Tibial nerve (tissue), 4 donors: ENCODE results near the gene BTBD2. TPM values are rescaled to one million over a fixed set of nuclear protein-coding genes. Genes with fewer than 3 reads are reported as not detected.

Experiments used
- DNase-seq, 2 donors: peaks; one replicate each; pipeline ENCODE4 v3.0.0-alpha.2; 2019; ENCODE audit warnings: low spot score in 2 of 2
- H3K27ac ChIP-seq, 4 donors: fragments of 200-600 bp; sonication (generic) in 3 of 4; one replicate each; pipeline ENCODE4 v1.5.1; 2017 to 2019; ENCODE audit warnings: mild to moderate bottlenecking in 1 of 4
- H3K27me3 ChIP-seq, 2 donors: fragments of 200-600 bp; sonication (generic) in 1 of 2; one replicate each; pipeline versions ENCODE4 v1.5.1 to v1.6.0; 2017 to 2019
- H3K36me3 ChIP-seq, 3 donors: fragments of 200-600 bp; sonication (generic); one replicate each; pipeline ENCODE4 v1.5.1; 2018 to 2019
- H3K4me1 ChIP-seq, 4 donors: fragments of 200-600 bp; sonication (generic) in 3 of 4; one replicate each; pipeline ENCODE4 v1.5.1; 2017 to 2019
- H3K4me3 ChIP-seq, 4 donors: fragments of 200-600 bp; sonication (generic) in 3 of 4; one replicate each; pipeline ENCODE4 v1.5.1; 2017 to 2019; ENCODE audit warnings: mild to moderate bottlenecking in 1 of 4, moderate library complexity in 1 of 4
- H3K9me3 ChIP-seq, 4 donors: fragments of 200-600 bp; sonication (generic) in 3 of 4; one replicate each; pipeline ENCODE4 v1.5.1; 2017 to 2019
- CTCF ChIP-seq, 5 experiments: fragments of 200-600 bp in 3 of 5; fragments of 450-650 bp in 2 of 5; sonication (generic) in 3 of 5; IDR thresholded peaks; one replicate each; pipeline ENCODE4 v1.5.1; 2016 to 2019; ENCODE audit warnings: antibody characterized with exemption in 5 of 5, mild to moderate bottlenecking in 3 of 5, moderate library complexity in 2 of 5
- EP300 ChIP-seq, 2 donors: sonication (generic); formaldehyde crosslinking; IDR thresholded peaks; one replicate each; pipeline ENCODE4 v1.6.1; 2017; ENCODE audit warnings: antibody characterized with exemption in 2 of 2, mild to moderate bottlenecking in 1 of 2
- POLR2A ChIP-seq, 2 donors: fragments of 450-650 bp; IDR thresholded peaks; one replicate each; pipeline ENCODE4 v1.6.1; 2017; ENCODE audit warnings: antibody characterized with exemption in 2 of 2, mild to moderate bottlenecking in 2 of 2, moderate library complexity in 2 of 2
- WGBS, 2 donors: methylation state at CpG; one replicate each; pipeline ENCODE4 v1.1.5; 2018; 5-methylcytosine and 5-hydroxymethylcytosine counted together
- total RNA-seq, 4 donors: library from RNA; depleted of rRNA; stranded (reverse); fragments of >200 nt; gene quantifications; one replicate each; pipeline ENCODE4 v1.1.0, GENCODE V29; 2016

Gene BTBD2
- total RNA-seq, 4 donors from 2014 or later, result 54.0 to 94.5 (median 73.5) TPM

DNA sequence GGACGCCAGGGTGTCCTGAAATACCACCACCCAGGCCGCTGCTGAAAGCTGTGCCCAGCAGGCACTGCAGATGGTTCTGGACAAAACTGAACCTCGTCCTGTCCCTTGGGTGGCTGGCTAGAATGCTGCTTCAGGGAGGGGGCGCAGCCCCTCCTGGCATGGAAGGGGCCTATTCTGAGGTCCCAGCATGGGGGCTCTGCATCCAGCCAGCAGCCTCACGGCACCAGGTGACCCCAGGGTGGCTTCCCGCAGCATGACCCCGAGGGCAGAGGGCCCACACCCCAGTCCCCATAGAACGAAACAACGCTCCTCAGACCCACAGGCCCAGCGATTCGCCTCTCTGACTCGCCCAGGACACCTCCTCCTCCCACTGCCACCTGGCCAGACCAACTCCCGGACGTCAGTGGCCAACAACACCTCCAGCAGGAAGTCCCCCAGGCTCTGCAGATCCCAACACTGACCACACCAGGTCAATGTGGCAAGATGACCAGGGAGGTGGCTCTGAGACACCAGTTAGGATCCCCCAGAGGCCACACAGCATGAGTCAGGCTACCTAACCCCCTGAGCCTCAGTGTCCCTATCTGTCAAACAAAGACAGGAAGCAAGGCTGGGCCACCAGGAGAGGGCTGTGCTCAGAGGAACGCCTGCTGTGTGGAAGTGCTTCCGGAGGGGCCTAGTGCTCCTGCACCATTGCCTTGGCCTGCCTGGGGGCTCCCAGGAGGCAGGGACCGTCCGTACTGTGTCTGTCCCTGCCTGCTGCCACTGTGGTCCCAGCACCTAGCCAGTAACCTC lies 29.4 kb upstream of the BTBD2 start:
- H3K4me1 ChIP-seq, result peaks cover 0 to 97% (median 91%) of the 10 kb centered on the region in 4 donors
- WGBS, 2 donors, result 79 to 84% methylated on average over 18 of the region's 18 CpGs
- no peaks in the 10 kb centered on the region for H3K9me3 ChIP-seq
- H3K36me3 ChIP-seq, result peaks cover 0 to 71% (median 33%) of the 10 kb centered on the region in 3 donors
- TF ChIP-seq CTCF (IDR thresholded peaks at IDR 0.05) (no peak), EP300 (IDR thresholded peaks at IDR 0.05) (no peak), POLR2A (IDR thresholded peaks at IDR 0.05) (no peak)
- peak overlapping the region in 1 of 4 donors; percentile 8 for H3K4me3 ChIP-seq
- no peaks in the 10 kb centered on the region for H3K27me3 ChIP-seq
- H3K27ac ChIP-seq, result peak overlapping the region; percentile 99
- no peak for DNase-seq

- TF ChIP-seq POLR2A (IDR thresholded peaks at IDR 0.05) (no peak), EP300 (IDR thresholded peaks at IDR 0.05) (no peak), CTCF (IDR thresholded peaks at IDR 0.05) (no peak)
- Histone ChIP-seq H3K9me3 (no peaks in the 10 kb centered on the region), H3K36me3 (peaks cover 0 to 74% (median 41%) of the 10 kb centered on the region in 3 donors), H3K27ac (peak overlapping the region; percentile 99), H3K27me3 (no peaks in the 10 kb centered on the region), H3K4me3 (no peak overlapping the region), H3K4me1 (peaks cover 0 to 99% (median 89%) of the 10 kb centered on the region in 4 donors)
- no peak for DNase-seq
- 64 to 72% methylated on average over 7 to 8 of the region's 11 CpGs for WGBS, 2 donors
Observed at GRCh38 chr19:2043961-2044708, 28.6 kb upstream of the BTBD2 start.

DNA sequence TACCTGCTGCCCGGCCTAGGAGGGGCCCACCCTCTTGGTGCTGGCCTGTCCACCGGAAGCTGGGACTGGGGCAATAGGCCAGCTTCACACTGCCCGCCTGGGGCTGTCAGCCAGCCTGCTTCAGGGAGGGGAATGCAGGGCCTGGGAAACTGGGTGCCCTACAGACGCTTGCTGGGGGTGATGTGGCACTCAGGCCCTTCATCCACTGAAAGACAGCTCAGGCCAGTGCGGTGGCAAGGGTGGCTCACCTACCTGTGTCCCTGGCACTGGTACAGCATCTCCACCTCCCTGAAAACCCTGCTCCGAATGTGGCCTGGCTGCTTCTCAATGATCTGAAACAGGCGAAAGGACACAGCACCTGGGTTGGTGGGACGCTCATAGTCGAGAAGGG lies 27.7 kb upstream of the BTBD2 start:
- Histone ChIP-seq H3K4me3 (peak overlapping the region in 1 of 4 donors; percentile 39), H3K4me1 (peaks cover 0 to 99% (median 80%) of the 10 kb centered on the region in 4 donors), H3K27me3 (no peaks in the 10 kb centered on the region), H3K9me3 (no peaks in the 10 kb centered on the region), H3K27ac (peak overlapping the region; percentile 86 to 99 (median 99)), H3K36me3 (peaks cover 0 to 80% (median 42%) of the 10 kb centered on the region in 3 donors)
- TF ChIP-seq CTCF (IDR thresholded peaks at IDR 0.05), result no peak
- no peak for TF ChIP-seq POLR2A (IDR thresholded peaks at IDR 0.05)
- no peak for TF ChIP-seq EP300 (IDR thresholded peaks at IDR 0.05)
- 61 to 81% methylated on average over 5 to 8 of the region's 9 CpGs for WGBS, 2 donors
- no peak for DNase-seq

GRCh38 chr19:2042485-2043250 lies 27.2 kb upstream of the BTBD2 start:
- Histone ChIP-seq H3K27ac (peak overlapping the region; percentile 86 to 99 (median 99)), H3K36me3 (peaks cover 0 to 82% (median 42%) of the 10 kb centered on the region in 3 donors), H3K4me1 (peaks cover 0 to 99% (median 75%) of the 10 kb centered on the region in 4 donors), H3K27me3 (no peaks in the 10 kb centered on the region), H3K9me3 (no peaks in the 10 kb centered on the region), H3K4me3 (peak overlapping the region in 3 of 4 donors; percentile 10 to 39 (median 35))
- DNase-seq, result no peak
- 28 to 35% methylated on average over 15 to 21 of the region's 29 CpGs for WGBS, 2 donors
- TF ChIP-seq CTCF (IDR thresholded peaks at IDR 0.05) (no peak), POLR2A (IDR thresholded peaks at IDR 0.05) (peak in 1 of 2 donors; percentile 7), EP300 (IDR thresholded peaks at IDR 0.05) (peak in 1 of 2 donors; percentile 5)
